Brain pericyte (primary cell): Measurements from ENCODE around the gene CCNI.

Experiments used
- DNase-seq: peaks from one replicate; pipeline ENCODE4 v3.0.0-alpha.2; 2012; ENCODE audit warnings: low read depth, low spot score

Gene CCNI

DNA sequence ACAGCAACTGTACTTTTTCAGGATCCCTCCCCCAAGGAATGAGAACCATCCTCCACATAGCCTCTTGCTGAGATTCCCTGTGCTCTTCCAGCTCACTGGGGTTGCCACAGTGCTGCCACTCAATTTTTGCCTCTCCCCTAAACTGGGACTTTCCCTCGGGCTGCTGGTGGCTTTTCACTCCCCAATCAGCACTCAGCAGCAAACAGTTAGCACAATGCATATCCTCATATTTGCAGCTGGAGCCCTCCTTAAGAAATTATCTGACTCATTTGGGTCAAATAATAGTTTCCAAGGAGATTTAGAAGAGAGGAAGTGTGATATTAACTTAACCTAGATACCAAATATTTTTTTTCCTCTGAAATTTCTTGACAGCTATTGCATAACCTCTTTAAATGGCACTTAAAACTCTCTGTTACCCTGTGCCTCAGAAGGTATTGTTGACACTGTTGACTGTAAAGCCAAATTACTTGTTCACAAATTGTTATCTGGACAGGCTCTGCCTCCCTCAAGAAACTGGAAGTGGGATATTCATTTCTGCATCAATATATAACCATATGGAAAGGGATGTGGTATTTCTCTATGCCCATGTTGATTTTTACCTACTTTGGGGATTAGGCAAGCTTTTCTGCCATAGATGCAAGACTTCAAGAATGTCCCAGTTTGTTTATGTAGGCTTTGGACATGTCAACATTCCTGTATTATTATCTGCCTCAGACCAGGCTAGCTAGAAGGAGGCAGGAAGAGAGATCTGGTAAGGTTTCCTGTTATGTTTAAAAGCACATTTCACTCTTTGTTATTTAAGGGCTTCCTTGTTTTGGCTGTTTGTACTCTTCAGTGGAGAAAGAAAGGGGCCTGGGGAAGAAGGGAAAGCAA is 68.2 kb downstream of the CCNI start:
- DNase-seq = no peak

- DNase-seq = no peak
These were observed 68.9 kb downstream of the CCNI start for GRCh38 chr4:77006753-77007353.

DNA sequence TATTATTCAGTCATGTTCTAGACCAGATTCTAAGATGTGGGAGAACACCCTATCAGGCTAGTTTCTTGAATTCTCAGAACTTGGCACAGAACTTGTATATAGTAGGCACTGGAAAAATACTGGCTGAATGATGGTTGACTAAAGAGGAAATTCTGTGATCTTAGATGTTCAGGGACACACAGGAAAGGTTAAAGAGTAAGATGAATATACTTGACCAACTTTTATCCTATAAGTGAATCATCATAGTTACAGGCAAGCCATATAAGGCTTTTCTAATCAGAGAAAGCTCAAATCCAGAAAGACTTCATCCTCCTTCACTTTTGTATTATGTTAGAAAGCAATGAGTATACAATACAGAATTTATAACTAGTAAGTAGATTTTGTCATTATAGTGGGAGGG is 72.4 kb downstream of the CCNI start:
- DNase-seq = no peak

DNA sequence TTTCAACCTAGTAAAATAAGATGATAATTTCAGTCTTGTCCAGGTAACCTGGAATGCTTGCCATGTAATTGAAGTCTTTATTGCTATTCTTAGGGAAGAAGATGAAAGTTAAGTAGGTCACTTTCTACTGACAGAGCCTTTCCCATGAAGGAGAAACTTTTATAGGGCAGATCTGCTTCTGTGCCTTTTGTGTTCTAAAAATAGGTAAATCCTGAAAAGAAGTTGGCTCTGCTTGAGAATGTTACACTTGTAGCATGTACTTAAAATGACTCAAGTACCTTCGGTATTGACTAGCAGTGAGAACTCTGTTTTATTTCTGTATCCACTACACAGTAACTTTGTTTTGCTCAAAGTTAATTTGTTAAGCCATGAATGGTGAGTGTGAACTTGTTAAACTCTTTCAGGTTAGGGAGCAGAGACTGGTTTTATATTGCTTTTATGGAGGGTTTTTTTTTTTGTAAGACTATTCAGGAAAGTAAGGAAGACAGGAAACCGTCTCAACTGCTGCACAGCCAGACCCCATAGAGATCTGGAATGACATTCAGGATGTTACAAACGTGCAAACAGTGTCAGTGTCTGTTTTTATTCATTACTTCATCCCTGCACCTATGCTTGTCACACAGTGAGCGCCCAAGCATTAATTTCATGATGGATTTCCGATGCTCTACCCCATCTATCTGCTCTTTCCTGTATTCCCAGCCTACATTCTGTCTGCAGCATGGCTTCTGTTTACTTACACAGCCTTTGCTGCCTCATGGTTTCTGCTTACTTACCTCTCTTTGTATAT is 73.3 kb downstream of the CCNI start:
- no peak for DNase-seq

GRCh38 chr4:77001907-77002306 is 73.9 kb downstream of the CCNI start:
- no peak for DNase-seq

DNA sequence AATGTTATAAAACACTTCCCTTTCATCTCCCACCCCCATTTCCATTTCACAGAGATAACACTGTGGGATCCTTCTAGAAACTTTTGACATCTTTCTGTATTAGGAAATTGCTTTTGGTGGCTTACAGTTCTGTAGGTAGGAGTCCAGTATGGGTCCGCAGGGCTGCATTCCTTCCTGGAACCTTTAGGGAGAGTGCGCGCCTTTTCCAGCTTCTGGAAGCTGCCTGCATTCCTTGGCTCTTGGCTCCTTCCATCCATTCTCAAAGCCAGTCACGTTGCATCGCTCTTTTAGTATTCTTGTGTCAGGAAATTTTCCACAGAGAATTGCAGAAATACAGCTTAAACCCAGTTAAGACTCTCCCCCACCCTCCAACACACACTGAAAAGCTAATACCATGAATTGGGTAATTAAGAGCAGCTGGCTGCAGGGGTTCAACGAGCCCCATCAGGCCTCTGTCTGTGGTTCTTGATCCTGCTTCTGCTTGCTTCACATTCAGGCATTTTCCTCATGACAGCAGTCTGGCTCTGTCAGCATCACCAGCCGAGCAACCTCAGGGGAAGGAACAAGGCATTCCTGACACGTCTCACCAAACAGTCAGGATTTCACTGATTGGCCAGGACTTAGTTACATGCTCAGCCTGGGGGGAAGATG is 77.4 kb downstream of the CCNI start:
- no peak for DNase-seq

DNA sequence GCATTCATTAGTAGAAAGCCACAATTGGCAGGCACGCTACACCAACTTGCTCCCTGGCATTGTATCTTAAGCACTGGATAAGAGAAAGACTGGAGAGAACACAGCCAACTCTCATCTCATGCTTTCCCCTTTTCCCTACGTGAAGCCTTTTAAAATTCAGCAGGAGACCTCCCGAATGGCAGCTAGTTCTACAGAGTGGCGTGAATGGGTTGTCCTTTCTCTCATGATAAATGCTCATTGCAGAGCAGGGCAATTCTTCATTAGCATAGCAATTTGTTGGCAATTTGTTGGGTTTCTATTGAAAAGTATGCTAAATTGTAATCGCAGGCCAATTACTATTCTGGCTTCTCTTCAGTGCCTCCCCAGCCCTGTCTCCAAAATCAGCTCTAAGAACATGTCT is 78.3 kb downstream of the CCNI start:
- no peak for DNase-seq
